GM12878 (cell line): ENCODE measurements around the gene THAP4. TPM values are rescaled to one million over a fixed set of nuclear protein-coding genes. Genes with fewer than 3 reads are reported as not detected.

Experiments
- ATAC-seq: fragments of 200-7000 bp; cut with Tn5 transposase; 3 replicates; pipeline ENCODE4 v1.9.1; 2020; ENCODE audit warnings: mild to moderate bottlenecking, moderate library complexity
- BruUV-seq: library from RNA; stranded (reverse); fragments of 400-500 nt; replicated peaks from 2 replicates; lab custom pipeline; 2021; lab: Mats Ljungman, UMichigan
- CTCF ChIA-PET: fragments of 300-600 bp; sonication (Branson Sonifier 250); formaldehyde crosslinking; extraction: SDS; loops from one replicate; lab custom pipeline; 2021; ENCODE audit warnings: inconsistent platforms; lab: Yijun Ruan, JAX
- POLR2A ChIA-PET: fragments of 350-600 bp; formaldehyde crosslinking; extraction: SDS; loops from one replicate; lab custom pipeline; 2021; ENCODE audit warnings: inconsistent platforms; lab: Charles Lee
- RAD21 ChIA-PET: fragments of 300-600 bp; sonication (Branson Sonifier 250); formaldehyde crosslinking; loops from one replicate; lab custom pipeline; 2023; ENCODE audit warnings: antibody characterized with exemption; ENCODE audit not compliant: unreplicated experiment; lab: Charles Lee
- SMC1A ChIA-PET: fragments of 300-600 bp; sonication (Branson Sonifier 250); formaldehyde crosslinking; loops from one replicate; lab custom pipeline; 2023; ENCODE audit not compliant: unreplicated experiment, uncharacterized antibody; lab: Charles Lee
- DNase-seq: peaks from one replicate; pipeline ENCODE4 v3.0.0-alpha.2; 2011; ENCODE audit warnings: low read depth, low spot score
- FAIRE-seq: peaks from 3 replicates; lab custom pipeline; 2011; peaks lifted over from hg19 to GRCh38; lab: Jason Lieb, UNC
- H2AFZ ChIP-seq: 2 replicates; pipeline ENCODE4 v1.6.0; 2011; ENCODE audit warnings: low read depth, low read length, control low read depth; ENCODE audit not compliant: control insufficient read depth
- H3K27ac ChIP-seq: 2 replicates; pipeline ENCODE4 v1.5.1; 2011; ENCODE audit warnings: control low read depth; ENCODE audit not compliant: control insufficient read depth, insufficient read depth
- H3K27me3 ChIP-seq, 2 experiments: replicated peaks in 1 of 2; 2 replicates each; pipeline versions ENCODE4 v1.6.0 to v1.6.1; 2011; ENCODE audit warnings: low read length in 1 of 2; ENCODE audit not compliant: control insufficient read depth in 2 of 2, insufficient read depth in 2 of 2
- H3K36me3 ChIP-seq, 2 experiments: 2 replicates each; pipeline ENCODE4 v1.5.1; 2011; ENCODE audit warnings: low read length in 1 of 2; ENCODE audit not compliant: control insufficient read depth in 2 of 2, insufficient read depth in 2 of 2
- H3K4me1 ChIP-seq: 2 replicates; pipeline ENCODE4 v1.6.1; 2011; ENCODE audit warnings: mild to moderate bottlenecking, low read length, moderate library complexity, mixed read lengths; ENCODE audit not compliant: control insufficient read depth, insufficient read depth
- H3K4me2 ChIP-seq: 2 replicates; pipeline ENCODE4 v1.6.0; 2011; ENCODE audit warnings: control low read depth; ENCODE audit not compliant: control insufficient read depth, insufficient read depth
- H3K4me3 ChIP-seq: fragments of 200-600 bp; sonication (generic); 2 replicates; pipeline ENCODE4 v1.5.1; 2016
- H3K79me2 ChIP-seq: 2 replicates; pipeline ENCODE4 v1.6.0; 2011; ENCODE audit warnings: low read length; ENCODE audit not compliant: control insufficient read depth, insufficient read depth
- H3K9ac ChIP-seq: 2 replicates; pipeline ENCODE4 v1.8.0; 2011; ENCODE audit warnings: low read length, control low read depth, mixed read lengths; ENCODE audit not compliant: control insufficient read depth, insufficient read depth
- H3K9me3 ChIP-seq: replicated peaks from 3 replicates; pipeline ENCODE4 v1.5.1; 2011; ENCODE audit warnings: mild to moderate bottlenecking, low read length; ENCODE audit not compliant: control insufficient read depth, insufficient read depth
- H4K20me1 ChIP-seq: 2 replicates; pipeline ENCODE4 v1.6.0; 2011; ENCODE audit not compliant: control insufficient read depth, insufficient read depth
- BCLAF1 ChIP-seq: fragments of 450-650 bp; IDR thresholded peaks from 2 replicates; pipeline ENCODE4 v1.6.1; 2017; ENCODE audit warnings: antibody characterized with exemption, mild to moderate bottlenecking, moderate library complexity
- BRCA1 ChIP-seq: IDR thresholded peaks from 2 replicates; pipeline ENCODE4 v1.6.1; 2011; ENCODE audit warnings: low read depth, low read length, improper control_type of control experiment
- CBX5 ChIP-seq: sonication (generic); IDR thresholded peaks from 2 replicates; pipeline ENCODE4 v1.6.1; 2016; ENCODE audit warnings: low read depth, moderate library complexity, mild to moderate bottlenecking, inconsistent platforms
- EGR1 ChIP-seq, 2 experiments: IDR thresholded peaks; 1 replicate in 1 of 2; 2 replicates in 1 of 2; pipeline ENCODE4 v1.6.1; 2011 to 2012; ENCODE audit warnings: low read depth in 2 of 2, low read length in 2 of 2, borderline replicate concordance in 1 of 2, mild to moderate bottlenecking in 1 of 2, moderate library complexity in 1 of 2
- ELK1 ChIP-seq: IDR thresholded peaks from 2 replicates; pipeline ENCODE4 v1.6.1; 2012; ENCODE audit warnings: low read depth, low read length, improper control_type of control experiment
- HDGF ChIP-seq: fragments of 450-650 bp; IDR thresholded peaks from 2 replicates; pipeline ENCODE4 v1.6.1; 2016; ENCODE audit warnings: antibody characterized with exemption
- IRF3 ChIP-seq: fragments of 450-650 bp; IDR thresholded peaks from 2 replicates; pipeline ENCODE4 v1.6.1; 2014; ENCODE audit warnings: mild to moderate bottlenecking
- KAT2A ChIP-seq: conservative IDR thresholded peaks from 2 replicates; pipeline ENCODE4 v1.6.1; 2011; ENCODE audit warnings: low read depth, low read length; ENCODE audit not compliant: control insufficient read depth
- KDM1A ChIP-seq: fragments of 200-600 bp; sonication (generic); IDR thresholded peaks from 2 replicates; pipeline ENCODE4 v1.6.1; 2016; ENCODE audit warnings: borderline replicate concordance
- LARP7 ChIP-seq: fragments of 450-650 bp; IDR thresholded peaks from 2 replicates; pipeline ENCODE4 v1.6.1; 2017; ENCODE audit warnings: mild to moderate bottlenecking
- POLR2AphosphoS2 ChIP-seq: IDR thresholded peaks from 2 replicates; pipeline ENCODE4 v1.6.1; 2011; ENCODE audit warnings: low read depth, mild to moderate bottlenecking, low read length, improper control_type of control experiment, moderate library complexity
- POU2F2 ChIP-seq: IDR thresholded peaks from 3 replicates; pipeline ENCODE4 v1.6.1; 2011; ENCODE audit warnings: low read depth, mild to moderate bottlenecking, low read length, borderline replicate concordance
- SIN3A ChIP-seq: IDR thresholded peaks from 2 replicates; pipeline ENCODE4 v1.6.1; 2012; ENCODE audit warnings: low read depth, low read length, improper control_type of control experiment
- WGBS: methylation state at CpG from one replicate; pipeline ENCODE4 v1.1.6; 2016; ENCODE audit warnings: low lambda C conversion rate; ENCODE audit not compliant: insufficient replicate concordance, insufficient coverage; ENCODE audit errors: missing lambda C conversion rate; 5-methylcytosine and 5-hydroxymethylcytosine counted together
- in situ Hi-C: fragments of 300-500 bp; cut with MboI; formaldehyde crosslinking; loops from 9 replicates; pipeline ENCODE4 v1.14.3; 2018; ENCODE audit warnings: mixed read lengths
- intact Hi-C: fragments of 100-400 bp; cut with micrococcal nuclease; formaldehyde crosslinking; loops from one replicate; pipeline ENCODE4 v1.14.2; 2022; ENCODE audit not compliant: unreplicated experiment
- polyA plus RNA-seq, 11 experiments: library from polyadenylated mRNA; depleted of rRNA in 4 of 11; unstranded in 6 of 11; stranded (reverse) in 5 of 11; fragments of >200 nt; fragmentation: Nextera tagmentation in 4 of 11; fragmentation: Illumina TruSeq in 1 of 11; extraction: Ambion mirVana in 4 of 11; extraction: Trizol in 1 of 11; gene quantifications; 1 replicate in 1 of 11; 2 replicates in 10 of 11; pipeline versions ENCODE4 v1.2.1 to v1.2.3, GENCODE V29; 2011 to 2016; ENCODE audit warnings: inconsistent platforms in 2 of 11, missing spikeins in 2 of 11, low read depth in 1 of 11
- total RNA-seq, 4 experiments: library from RNA; depleted of rRNA in 3 of 4; stranded (reverse); fragments of >200 nt in 3 of 4; fragmentation: Illumina TruSeq in 1 of 4; extraction: Trizol in 1 of 4; gene quantifications; 2 replicates each; pipeline versions ENCODE4 v1.2.1 to v1.2.3, GENCODE V29; 2013 to 2021

The THAP4 gene
- total and polyA plus RNA-seq, 10 of the 15 experiments (the other 5 are each of a cell fraction or from before 2014, with no cell fraction given) = 12.9 to 67.7 (median 44.5) TPM

- Histone ChIP-seq H3K4me2 (no peak overlapping the region), H4K20me1 (no peaks in the 10 kb centered on the region), H3K4me1 (no peaks in the 10 kb centered on the region), H3K9me3 (no peaks in the 10 kb centered on the region), H3K9ac (no peak overlapping the region), H3K36me3 (peaks cover 10 to 14% of the 10 kb centered on the region in 2 experiments), H3K4me3 (no peak overlapping the region), H2AFZ (no peak overlapping the region), H3K27ac (no peak overlapping the region), H3K27me3 (no peaks in the 10 kb centered on the region), H3K79me2 (no peaks in the 10 kb centered on the region)
- TF ChIP-seq KDM1A = no peak
- TF ChIP-seq BCLAF1 = no peak
- no peak for TF ChIP-seq CBX5
- TF ChIP-seq HDGF = no peak
- no peak for TF ChIP-seq SIN3A
- no peak for TF ChIP-seq POU2F2
- TF ChIP-seq KAT2A = no peak
- TF ChIP-seq LARP7 = no peak
- no peak for TF ChIP-seq EGR1 (IDR thresholded peaks at IDR 0.05; ENCODE audit: borderline replicate concordance in 1 of 2, low read depth in 2 of 2, low read length in 2 of 2)
- TF ChIP-seq ELK1 = no peak
- no peak for TF ChIP-seq POLR2AphosphoS2
- no peak for TF ChIP-seq IRF3
- no peak for TF ChIP-seq BRCA1
- in situ Hi-C loops (no loop called here), intact Hi-C loops (no loop called here)
- ChIA-PET SMC1A (no interaction called here), CTCF (interaction anchor here (0.6 to 1.7 kb wide), 7 partner anchors 13 to 488 kb away, joined by 3 to 7 read pairs (median 3); no protein-coding TSS in a partner anchor), POLR2A (no interaction called here), RAD21 (interaction anchor here (0.8 kb wide), 1 partner anchor 305 kb away, joined by 5 read pairs; no protein-coding TSS in a partner anchor)
- FAIRE-seq = no peak
- ATAC-seq = no peak
- 100% methylated on average over 6 of the region's 6 CpGs for WGBS
- no peak for DNase-seq
- BruUV-seq = TSS peak; percentile 42
These were observed 39.4 kb downstream of the THAP4 start for GRCh38 chr2:241597561-241597960.
